ENCODE data around the gene SIK1. TPM values are rescaled to one million over a fixed set of nuclear protein-coding genes. Genes with fewer than 3 reads are reported as not detected.
"Not testable (repeated sequence)": the region's sequence is repeated elsewhere in the genome, so short reads cannot be mapped to it uniquely, and the experiment has no call there.

The SIK1 gene
- total RNA-seq, 1 experiment from 2014 or later = 18.9 TPM

GRCh38 chr21:43444524-43444923 is 17.6 kb upstream of the SIK1 start:
- DNase-seq (ENCODE audit: low read depth); in situ Hi-C loops (cut with HindIII; ENCODE audit: low pct_unique_long_range_greater_than_20kb, low sequenced_read_pairs): not testable (repeated sequence)

DNA sequence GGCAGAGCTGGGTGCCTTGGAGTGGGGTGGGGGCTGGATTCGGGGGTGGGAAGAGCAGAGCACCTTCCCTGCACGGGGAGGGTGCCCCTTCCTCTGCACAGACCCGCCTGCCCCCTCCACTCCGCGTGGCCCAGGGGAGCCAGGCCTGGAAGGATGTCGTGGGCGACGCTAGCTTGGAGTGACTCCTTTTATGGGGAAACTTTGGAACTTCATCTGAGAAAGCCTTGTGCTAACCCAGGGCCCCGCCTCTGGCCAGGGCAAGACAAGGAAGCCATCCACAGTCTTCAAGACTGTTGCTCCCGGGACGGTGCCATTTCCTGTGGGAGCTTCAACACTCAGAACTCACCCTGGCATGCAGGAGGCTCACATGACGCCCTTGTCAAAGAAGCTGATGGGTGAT is 15.6 kb upstream of the SIK1 start:
- in situ Hi-C loops (cut with HindIII; ENCODE audit: low pct_unique_long_range_greater_than_20kb, low sequenced_read_pairs); DNase-seq (ENCODE audit: low read depth): not testable (repeated sequence)

- in situ Hi-C loops (cut with HindIII; ENCODE audit: low pct_unique_long_range_greater_than_20kb, low sequenced_read_pairs); DNase-seq (ENCODE audit: low read depth): not testable (repeated sequence)
These were observed 14.2 kb upstream of the SIK1 start for GRCh38 chr21:43440835-43441727.

- in situ Hi-C loops (cut with HindIII; ENCODE audit: low pct_unique_long_range_greater_than_20kb, low sequenced_read_pairs); DNase-seq (ENCODE audit: low read depth): not testable (repeated sequence)
These were observed 12.6 kb upstream of the SIK1 start for GRCh38 chr21:43439316-43440075.

DNA sequence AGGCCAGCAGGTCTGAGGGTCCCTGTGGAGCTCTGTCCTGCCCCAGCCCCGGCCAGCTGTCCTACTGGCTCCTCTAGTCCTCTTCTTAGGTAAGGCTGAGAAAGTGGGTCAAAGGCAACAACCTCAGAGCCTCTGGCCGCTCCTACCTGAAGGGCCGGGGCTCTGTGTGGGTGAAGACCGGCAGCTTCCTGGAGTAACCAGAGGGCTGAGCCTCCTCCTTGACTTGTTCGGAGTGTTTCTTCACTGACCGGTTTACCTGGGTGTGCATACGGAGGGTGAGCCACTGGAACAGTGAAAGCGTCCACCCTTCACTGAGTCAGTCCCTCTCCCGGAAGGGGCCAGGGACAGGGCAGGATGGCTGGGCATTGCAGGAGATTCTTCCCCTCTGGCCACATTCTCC is 9.3 kb upstream of the SIK1 start:
- DNase-seq (ENCODE audit: low read depth); in situ Hi-C loops (cut with HindIII; ENCODE audit: low pct_unique_long_range_greater_than_20kb, low sequenced_read_pairs): not testable (repeated sequence)

- in situ Hi-C loops (cut with HindIII; ENCODE audit: low pct_unique_long_range_greater_than_20kb, low sequenced_read_pairs) = not testable (repeated sequence)
These were observed 6.6 kb upstream of the SIK1 start for GRCh38 chr21:43433340-43434136.

GRCh38 chr21:43430830-43431416 is 4.0 kb upstream of the SIK1 start:
- DNase-seq (ENCODE audit: low read depth) = not testable (repeated sequence)

More at GRCh38 chr21:43433340-43434136, 6.6 kb upstream of the SIK1 start:
- DNase-seq (ENCODE audit: low read depth) = not testable (repeated sequence)

DNA sequence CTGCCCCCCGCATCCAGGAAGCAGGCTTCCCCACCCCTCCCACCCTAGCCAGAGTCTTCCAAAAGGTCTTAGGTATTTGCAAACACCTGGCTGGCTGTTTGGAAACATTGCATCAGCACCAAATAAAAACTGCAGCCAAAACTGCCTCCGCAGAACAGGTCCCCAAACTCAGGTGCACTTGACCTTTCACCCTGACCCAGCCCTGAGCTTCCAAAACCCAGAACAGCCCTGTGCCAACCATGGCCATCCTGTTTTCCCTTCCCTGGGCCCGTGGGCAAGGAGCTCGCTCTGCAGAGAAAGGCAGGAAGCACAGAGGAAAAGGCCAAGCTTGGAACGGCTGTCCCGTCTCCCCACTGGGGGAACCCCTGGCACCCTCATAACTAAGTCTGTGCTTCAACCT is 2.0 kb upstream of the SIK1 start:
- DNase-seq (ENCODE audit: low read depth); in situ Hi-C loops (cut with HindIII; ENCODE audit: low pct_unique_long_range_greater_than_20kb, low sequenced_read_pairs): not testable (repeated sequence)

More at GRCh38 chr21:43430830-43431416, 4.0 kb upstream of the SIK1 start:
- in situ Hi-C loops (cut with HindIII; ENCODE audit: low pct_unique_long_range_greater_than_20kb, low sequenced_read_pairs) = not testable (repeated sequence)

DNA sequence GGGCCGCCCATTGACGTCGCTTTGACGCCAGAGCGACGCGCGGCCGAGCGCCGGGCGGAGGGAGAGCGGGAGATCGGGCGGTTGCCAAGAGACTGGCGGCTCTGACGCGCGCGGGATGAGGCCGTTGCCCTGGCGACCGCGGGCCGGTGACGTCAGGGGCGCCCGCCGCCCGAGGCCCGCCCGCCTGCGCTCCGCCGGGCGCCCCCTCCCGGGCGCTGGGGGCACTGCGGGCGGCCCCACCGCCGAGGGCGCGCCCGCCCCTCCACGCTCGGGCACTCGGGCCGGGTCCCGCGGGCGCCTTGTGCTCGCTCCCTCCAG is 270 bp upstream of the SIK1 start:
- in situ Hi-C loops (cut with HindIII; ENCODE audit: low pct_unique_long_range_greater_than_20kb, low sequenced_read_pairs); DNase-seq (ENCODE audit: low read depth): not testable (repeated sequence)

DNA sequence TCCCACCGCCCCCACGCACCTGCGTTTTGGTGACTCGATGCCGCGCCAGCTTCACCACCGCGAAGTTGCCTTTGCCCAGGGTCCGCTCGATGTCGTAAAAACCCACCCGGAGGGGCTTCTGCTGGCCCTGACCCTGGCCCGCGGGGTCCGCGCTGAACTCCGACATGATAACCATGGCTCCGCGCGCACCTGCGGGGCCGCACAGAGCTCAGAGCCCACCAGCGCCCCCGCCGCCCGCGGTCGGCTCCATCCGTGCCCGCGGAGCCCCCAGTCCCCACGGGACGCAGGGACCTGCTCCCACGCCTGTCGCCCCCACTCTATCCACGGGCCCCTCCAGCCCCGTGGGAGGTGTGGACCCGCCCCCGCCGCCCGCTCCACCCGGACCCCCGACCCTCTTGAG is 927 bp downstream of the SIK1 start:
- DNase-seq (ENCODE audit: low read depth) = not testable (repeated sequence)

DNA sequence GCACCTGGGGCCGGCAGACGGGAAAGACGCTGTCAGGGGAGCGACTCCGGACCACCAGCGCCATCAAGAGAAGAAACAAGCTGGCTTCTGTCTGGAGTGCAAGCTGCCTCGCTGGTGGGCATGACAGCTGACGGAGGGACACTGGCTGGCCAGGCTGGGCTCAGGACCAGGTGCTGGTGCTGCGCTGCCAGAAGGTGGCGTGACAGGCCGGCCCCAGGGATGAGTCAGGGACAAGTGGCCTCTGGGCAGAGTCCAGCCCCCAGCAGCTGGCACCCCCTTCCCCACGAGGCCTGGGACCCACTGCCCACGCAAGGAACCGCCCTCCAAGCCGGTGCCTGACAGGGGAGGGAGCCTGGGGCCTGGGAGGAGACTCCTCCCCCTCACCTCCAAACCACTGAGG is 7.5 kb downstream of the SIK1 start:
- in situ Hi-C loops (cut with HindIII; ENCODE audit: low pct_unique_long_range_greater_than_20kb, low sequenced_read_pairs); DNase-seq (ENCODE audit: low read depth): not testable (repeated sequence)

More for the DNA sequence above, 927 bp downstream of the SIK1 start:
- in situ Hi-C loops (cut with HindIII; ENCODE audit: low pct_unique_long_range_greater_than_20kb, low sequenced_read_pairs) = not testable (repeated sequence)

- in situ Hi-C loops (cut with HindIII; ENCODE audit: low pct_unique_long_range_greater_than_20kb, low sequenced_read_pairs); DNase-seq (ENCODE audit: low read depth): not testable (repeated sequence)
These were observed 12.4 kb downstream of the SIK1 start for GRCh38 chr21:43414576-43414975.

DNA sequence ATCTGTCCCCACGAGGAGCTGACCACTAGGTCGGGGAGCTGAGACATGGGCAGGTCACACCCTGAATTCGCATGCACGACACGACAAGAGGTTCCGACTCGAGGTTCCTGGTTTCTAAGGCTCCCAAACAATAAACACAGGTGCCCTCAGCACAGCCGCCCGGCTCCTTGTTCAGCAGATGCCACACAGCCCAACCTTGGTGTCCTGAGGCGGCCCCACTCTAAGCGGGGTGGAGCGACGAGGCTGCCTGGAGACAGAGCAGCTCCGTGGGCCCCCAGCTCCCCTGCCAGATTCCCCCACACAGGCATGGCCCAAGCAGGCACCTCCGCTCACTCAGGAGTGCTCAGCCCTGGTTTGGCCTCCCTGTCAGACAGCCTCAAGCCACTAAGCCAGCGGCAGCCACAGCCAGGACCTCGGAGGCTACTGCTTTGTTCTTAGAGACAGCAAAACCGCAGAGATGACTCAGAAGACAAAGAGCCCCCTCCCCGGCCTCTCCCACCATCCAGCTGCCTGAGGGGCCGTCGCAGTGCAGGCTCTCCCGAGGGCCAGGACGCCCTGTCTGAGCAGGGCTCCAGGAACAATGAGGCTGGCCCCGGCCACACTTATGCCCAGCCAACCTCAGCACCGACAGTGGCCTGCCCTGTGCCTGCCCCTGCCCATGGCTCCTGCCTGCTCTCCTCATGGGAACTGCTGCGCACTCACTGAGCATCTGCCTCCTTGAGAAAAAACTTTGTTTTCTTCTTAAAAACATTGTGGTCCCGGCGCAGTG is 14.7 kb downstream of the SIK1 start:
- in situ Hi-C loops (cut with HindIII; ENCODE audit: low pct_unique_long_range_greater_than_20kb, low sequenced_read_pairs); DNase-seq (ENCODE audit: low read depth): not testable (repeated sequence)

GRCh38 chr21:43410456-43411068 is 16.4 kb downstream of the SIK1 start:
- in situ Hi-C loops (cut with HindIII; ENCODE audit: low pct_unique_long_range_greater_than_20kb, low sequenced_read_pairs); DNase-seq (ENCODE audit: low read depth): not testable (repeated sequence)

DNA sequence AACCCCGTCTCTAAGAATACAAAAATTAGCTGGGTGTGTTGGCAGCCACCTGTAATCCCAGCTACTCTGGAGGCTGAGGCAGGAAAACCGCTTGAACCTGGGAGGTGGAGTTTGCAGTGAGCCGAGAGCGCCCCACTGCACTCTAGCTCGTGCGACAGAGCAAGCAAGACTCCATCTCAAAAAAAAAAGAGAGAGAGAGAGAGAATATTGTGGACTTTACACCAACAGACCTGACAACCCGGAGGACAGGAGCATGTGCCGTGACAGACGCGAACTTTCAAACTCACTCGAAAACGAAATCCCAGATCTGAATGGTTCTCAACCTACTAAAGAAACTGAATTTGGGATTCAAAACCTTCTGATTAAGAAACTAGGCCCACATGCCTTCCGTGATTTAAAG is 19.8 kb downstream of the SIK1 start:
- in situ Hi-C loops (cut with HindIII; ENCODE audit: low pct_unique_long_range_greater_than_20kb, low sequenced_read_pairs); DNase-seq (ENCODE audit: low read depth): not testable (repeated sequence)

GRCh38 chr21:43404450-43404849 is 22.5 kb downstream of the SIK1 start:
- in situ Hi-C loops (cut with HindIII; ENCODE audit: low pct_unique_long_range_greater_than_20kb, low sequenced_read_pairs) = not testable (repeated sequence)

More at GRCh38 chr21:43404450-43404849, 22.5 kb downstream of the SIK1 start:
- not testable (repeated sequence) for DNase-seq (ENCODE audit: low read depth)
